Ovary (tissue), 9 donors: Measurements from ENCODE around the gene NEU2. TPM values are rescaled to one million over a fixed set of nuclear protein-coding genes. Genes with fewer than 3 reads are reported as not detected.
"Not testable (repeated sequence)": the region's sequence is repeated elsewhere in the genome, so short reads cannot be mapped to it uniquely, and the experiment has no call there.

ENCODE experiments used
- DNase-seq, 5 donors: peaks; one replicate each; pipeline ENCODE4 v3.0.0-alpha.2; 2019 to 2020
- H3K27ac ChIP-seq, 2 donors: fragments of 200-600 bp; one replicate each; pipeline versions ENCODE4 v1.5.1 to v1.8.0; 2019 to 2022
- H3K27me3 ChIP-seq: fragments of 200-600 bp; one replicate; pipeline ENCODE4 v1.8.0; 2022
- H3K36me3 ChIP-seq: fragments of 200-600 bp; sonication (generic); one replicate; pipeline ENCODE4 v1.5.1; 2019
- H3K4me1 ChIP-seq: one replicate; pipeline ENCODE4 v1.8.1; 2013; ENCODE audit warnings: mild to moderate bottlenecking, moderate library complexity; ENCODE audit not compliant: insufficient read depth
- H3K4me3 ChIP-seq: fragments of 200-600 bp; sonication (generic); one replicate; pipeline ENCODE4 v1.5.1; 2017
- H3K9me3 ChIP-seq, 2 donors: fragments of 200-600 bp in 1 of 2; sonication (generic) in 1 of 2; one replicate each; pipeline versions ENCODE4 v1.5.1 to v1.8.1; 2013 to 2019; ENCODE audit warnings: mild to moderate bottlenecking in 1 of 2, moderate library complexity in 1 of 2
- CTCF ChIP-seq, 3 donors: fragments of 450-650 bp in 2 of 3; fragments of 200-600 bp in 1 of 3; IDR thresholded peaks; one replicate each; pipeline versions ENCODE4 v1.5.1 to v1.8.0; 2016 to 2022; ENCODE audit warnings: antibody characterized with exemption in 3 of 3, mild to moderate bottlenecking in 1 of 3
- EP300 ChIP-seq: sonication (generic); formaldehyde crosslinking; IDR thresholded peaks from one replicate; pipeline ENCODE4 v1.6.1; 2017; ENCODE audit warnings: antibody characterized with exemption
- POLR2A ChIP-seq: fragments of 450-650 bp; IDR thresholded peaks from one replicate; pipeline ENCODE4 v1.6.1; 2017; ENCODE audit warnings: antibody characterized with exemption, mild to moderate bottlenecking, moderate library complexity
- WGBS, 3 donors: extraction: QIAGEN DNeasy Blood & Tissue Kit in 1 of 3; methylation state at CpG; one replicate each; pipeline versions ENCODE4 v1.1.5 to v1.1.7; 2013 to 2017; 5-methylcytosine and 5-hydroxymethylcytosine counted together
- intact Hi-C, 4 donors: fragments of 100-400 bp; cut with DNase I; formaldehyde crosslinking; loops; one replicate each; pipeline versions ENCODE4 v1.11.0 to v1.15.1; 2022 to 2023
- polyA plus RNA-seq, 2 donors: library from polyadenylated mRNA; stranded (reverse); fragments of 200-250 nt in 1 of 2; fragments of 350-450 nt in 1 of 2; fragmentation: Illumina TruSeq in 1 of 2; extraction: RNeasy Lipid Tissue Mini Kit (QIAGEN cat#74804) in 1 of 2; gene quantifications; one replicate each; pipeline ENCODE4 v1.2.3, GENCODE V29; 2013 to 2014
- total RNA-seq, 7 donors: library from RNA; depleted of rRNA in 2 of 7; stranded (reverse); fragments of >200 nt in 2 of 7; fragmentation: NEBNext Ultra II Directional in 3 of 7; extraction: Animal tissue kit (Norgen Biotek cat#: 25700) in 3 of 7; gene quantifications; one replicate each; pipeline versions ENCODE4 v1.1.0 to v1.2.4, GENCODE V29; 2016 to 2023
- donor health status: DM: no; HTN: no; CAD: no; lungs with moderate emphysema.
- donor health status: DM: no; HTN: no; CAD: no.
- donor health status: Bipolar disorder and iron deficiency.
- donor health status: DM: yes; HTN: yes; CAD: no.
- donor health status: DM: no; HTN: no; CAD: no.
- donor health status: DM: yes; HTN: yes; CAD: no.

NEU2 gene
- total and polyA plus RNA-seq, 9 donors, result not detected

GRCh38 chr2:233064530-233065199 is 32.2 kb downstream of the NEU2 start:
- Histone ChIP-seq H3K36me3 (no peaks in the 10 kb centered on the region), H3K27ac (no peak overlapping the region), H3K9me3 (no peaks in the 10 kb centered on the region), H3K4me1 (peaks cover 5% of the 10 kb centered on the region), H3K4me3 (no peak overlapping the region), H3K27me3 (no peaks in the 10 kb centered on the region)
- TF ChIP-seq CTCF (IDR thresholded peaks at IDR 0.05) (no peak), POLR2A (no peak), EP300 (no peak)
- 72 to 77% (median 77%) methylated on average over 16 of the region's 16 CpGs for WGBS, 3 donors
- no peak for DNase-seq
- intact Hi-C loops, result no loop called here

- H3K36me3 ChIP-seq, DNase-seq, H3K4me1 ChIP-seq, intact Hi-C loops, H3K27me3 ChIP-seq, H3K4me3 ChIP-seq, H3K9me3 ChIP-seq, H3K27ac ChIP-seq: not testable (repeated sequence)
- WGBS, 3 donors, result 81 to 89% (median 87%) methylated on average over 4 of the region's 4 CpGs
These were observed 32.7 kb downstream of the NEU2 start for GRCh38 chr2:233065200-233065589.

- intact Hi-C loops, result no loop called here
- no peak for TF ChIP-seq POLR2A
- no peak for TF ChIP-seq CTCF (IDR thresholded peaks at IDR 0.05)
- no peak for TF ChIP-seq EP300
These were observed 33.5 kb downstream of the NEU2 start for GRCh38 chr2:233065954-233066470.

GRCh38 chr2:233068762-233069418 is 36.4 kb downstream of the NEU2 start:
- Histone ChIP-seq H3K4me3 (no peak overlapping the region), H3K4me1 (no peaks in the 10 kb centered on the region), H3K27me3 (no peaks in the 10 kb centered on the region), H3K27ac (no peak overlapping the region), H3K36me3 (no peaks in the 10 kb centered on the region), H3K9me3 (no peaks in the 10 kb centered on the region)
- WGBS, 3 donors, result 63 to 67% (median 64%) methylated on average over 9 of the region's 9 CpGs
- intact Hi-C loops, result no loop called here
- TF ChIP-seq CTCF (IDR thresholded peaks at IDR 0.05), result no peak
- TF ChIP-seq EP300, result no peak
- TF ChIP-seq POLR2A, result no peak
- no peak for DNase-seq

More at GRCh38 chr2:233065954-233066470, 33.5 kb downstream of the NEU2 start:
- Histone ChIP-seq H3K4me3 (no peak overlapping the region), H3K27ac (no peak overlapping the region), H3K4me1 (peaks cover 5% of the 10 kb centered on the region), H3K36me3 (no peaks in the 10 kb centered on the region), H3K27me3 (no peaks in the 10 kb centered on the region), H3K9me3 (no peaks in the 10 kb centered on the region)
- no peak for DNase-seq
- 91 to 94% (median 93%) methylated on average over 9 of the region's 9 CpGs for WGBS, 3 donors

- Histone ChIP-seq H3K36me3 (no peaks in the 10 kb centered on the region), H3K27ac (no peak overlapping the region), H3K27me3 (no peaks in the 10 kb centered on the region), H3K9me3 (no peaks in the 10 kb centered on the region), H3K4me3 (no peak overlapping the region), H3K4me1 (no peaks in the 10 kb centered on the region)
- TF ChIP-seq EP300 (no peak), POLR2A (no peak), CTCF (IDR thresholded peaks at IDR 0.05) (no peak)
- 55 to 79% (median 70%) methylated on average over 4 of the region's 4 CpGs for WGBS, 3 donors
- intact Hi-C loops, result no loop called here
- no peak for DNase-seq
These were observed 40.4 kb downstream of the NEU2 start for GRCh38 chr2:233072838-233073237.
